ENCODE results near the gene PITRM1. TPM values are rescaled to one million over a fixed set of nuclear protein-coding genes. Genes with fewer than 3 reads are reported as not detected.

PITRM1 gene
- total RNA-seq, 1 donor from 2014 or later = 46.6 TPM

DNA sequence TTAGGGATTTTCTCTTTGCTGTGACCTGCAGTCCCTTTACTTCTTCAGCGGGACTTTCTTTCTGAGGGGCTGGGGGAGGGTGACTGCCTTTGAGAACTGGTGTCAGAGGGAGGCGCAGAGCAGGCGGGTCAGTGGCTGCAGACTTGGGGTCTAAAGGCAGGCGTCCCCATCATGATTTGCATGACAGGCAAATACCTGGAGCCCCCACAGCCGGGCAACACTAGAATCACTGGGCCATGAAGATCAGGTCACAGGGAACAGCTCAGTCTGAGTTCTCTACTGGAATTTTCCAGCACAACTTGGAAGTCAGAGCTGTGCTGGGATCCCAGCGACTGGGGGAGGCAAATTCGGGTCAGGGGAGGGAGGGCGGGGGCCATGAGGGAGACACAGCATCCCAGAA, 29.2 kb upstream of the PITRM1 start:
- Mint-ChIP-seq H3K4me3 (no peak overlapping the region), H3K36me3 (ENCODE audit: low read depth) (no peaks in the 10 kb centered on the region), H3K27ac (ENCODE audit: unreplicated experiment) (no peak overlapping the region), H3K27me3 (ENCODE audit: low read depth) (no peaks in the 10 kb centered on the region), H3K4me1 (peaks cover 27% of the 10 kb centered on the region), H3K9me3 (no peaks in the 10 kb centered on the region)
- TF ChIP-seq, protein P1, sequence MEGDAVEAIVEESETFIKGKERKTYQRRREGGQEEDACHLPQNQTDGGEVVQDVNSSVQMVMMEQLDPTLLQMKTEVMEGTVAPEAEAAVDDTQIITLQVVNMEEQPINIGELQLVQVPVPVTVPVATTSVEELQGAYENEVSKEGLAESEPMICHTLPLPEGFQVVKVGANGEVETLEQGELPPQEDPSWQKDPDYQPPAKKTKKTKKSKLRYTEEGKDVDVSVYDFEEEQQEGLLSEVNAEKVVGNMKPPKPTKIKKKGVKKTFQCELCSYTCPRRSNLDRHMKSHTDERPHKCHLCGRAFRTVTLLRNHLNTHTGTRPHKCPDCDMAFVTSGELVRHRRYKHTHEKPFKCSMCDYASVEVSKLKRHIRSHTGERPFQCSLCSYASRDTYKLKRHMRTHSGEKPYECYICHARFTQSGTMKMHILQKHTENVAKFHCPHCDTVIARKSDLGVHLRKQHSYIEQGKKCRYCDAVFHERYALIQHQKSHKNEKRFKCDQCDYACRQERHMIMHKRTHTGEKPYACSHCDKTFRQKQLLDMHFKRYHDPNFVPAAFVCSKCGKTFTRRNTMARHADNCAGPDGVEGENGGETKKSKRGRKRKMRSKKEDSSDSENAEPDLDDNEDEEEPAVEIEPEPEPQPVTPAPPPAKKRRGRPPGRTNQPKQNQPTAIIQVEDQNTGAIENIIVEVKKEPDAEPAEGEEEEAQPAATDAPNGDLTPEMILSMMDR (conservative IDR thresholded peaks at IDR 0.05) = no peak
- no peak for DNase-seq (ENCODE audit: low read depth, low spot score)

DNA sequence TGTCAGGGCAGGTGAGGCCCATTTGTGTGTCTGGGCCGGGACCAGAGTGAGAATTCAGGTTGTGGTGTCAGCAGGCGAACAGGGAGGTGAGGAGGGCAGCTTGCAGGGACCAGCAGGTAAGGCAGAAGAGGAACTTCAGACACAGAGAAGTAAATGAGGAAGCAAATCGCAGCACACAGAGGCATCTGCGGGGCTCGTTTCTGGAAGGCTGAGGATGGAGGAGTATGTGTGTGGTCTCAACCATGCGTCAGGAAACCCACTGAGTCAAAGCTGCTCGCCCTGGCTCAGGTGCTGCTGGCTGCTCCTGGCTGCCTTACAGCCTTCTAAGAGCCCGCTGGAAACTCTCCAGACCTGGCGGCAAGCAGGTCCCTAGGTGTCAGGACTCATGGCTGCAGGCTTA, 26.9 kb upstream of the PITRM1 start:
- no peak overlapping the region for H3K27ac Mint-ChIP-seq (ENCODE audit: unreplicated experiment)
- no peaks in the 10 kb centered on the region for H3K36me3 Mint-ChIP-seq (ENCODE audit: low read depth)
- TF ChIP-seq, protein P1 (conservative IDR thresholded peaks at IDR 0.05) = no peak
- no peaks in the 10 kb centered on the region for H3K9me3 Mint-ChIP-seq
- peaks cover 27% of the 10 kb centered on the region for H3K4me1 Mint-ChIP-seq
- H3K27me3 Mint-ChIP-seq (ENCODE audit: low read depth) = no peaks in the 10 kb centered on the region
- DNase-seq (ENCODE audit: low read depth, low spot score) = no peak
- no peak overlapping the region for H3K4me3 Mint-ChIP-seq

DNA sequence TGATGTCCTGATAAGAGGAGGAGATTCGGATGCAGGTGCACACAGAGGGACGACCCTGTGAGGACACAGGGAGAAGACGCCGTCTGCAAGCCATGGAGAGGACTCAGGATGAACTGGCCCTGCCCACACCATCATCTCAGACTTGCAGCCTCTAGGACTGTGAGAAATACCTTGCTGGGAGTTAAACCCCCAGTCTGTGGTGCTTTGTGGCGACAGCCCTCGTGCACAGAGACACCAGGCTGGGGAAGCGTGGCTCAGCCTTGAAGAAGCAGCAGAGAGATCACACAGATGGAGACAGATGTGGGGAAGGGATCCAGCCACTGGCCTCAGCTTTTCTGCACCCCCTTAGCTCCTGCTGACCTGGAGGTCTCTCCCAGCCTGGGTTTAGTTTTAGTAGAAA, 26.3 kb upstream of the PITRM1 start:
- no peak overlapping the region for H3K4me3 Mint-ChIP-seq
- DNase-seq (ENCODE audit: low read depth, low spot score) = no peak
- H3K9me3 Mint-ChIP-seq = no peaks in the 10 kb centered on the region
- H3K4me1 Mint-ChIP-seq = peaks cover 27% of the 10 kb centered on the region
- H3K27ac Mint-ChIP-seq (ENCODE audit: unreplicated experiment) = peak overlapping the region; percentile 57
- TF ChIP-seq, protein P1 (conservative IDR thresholded peaks at IDR 0.05) = no peak
- H3K27me3 Mint-ChIP-seq (ENCODE audit: low read depth) = no peaks in the 10 kb centered on the region
- H3K36me3 Mint-ChIP-seq (ENCODE audit: low read depth) = no peaks in the 10 kb centered on the region

DNA sequence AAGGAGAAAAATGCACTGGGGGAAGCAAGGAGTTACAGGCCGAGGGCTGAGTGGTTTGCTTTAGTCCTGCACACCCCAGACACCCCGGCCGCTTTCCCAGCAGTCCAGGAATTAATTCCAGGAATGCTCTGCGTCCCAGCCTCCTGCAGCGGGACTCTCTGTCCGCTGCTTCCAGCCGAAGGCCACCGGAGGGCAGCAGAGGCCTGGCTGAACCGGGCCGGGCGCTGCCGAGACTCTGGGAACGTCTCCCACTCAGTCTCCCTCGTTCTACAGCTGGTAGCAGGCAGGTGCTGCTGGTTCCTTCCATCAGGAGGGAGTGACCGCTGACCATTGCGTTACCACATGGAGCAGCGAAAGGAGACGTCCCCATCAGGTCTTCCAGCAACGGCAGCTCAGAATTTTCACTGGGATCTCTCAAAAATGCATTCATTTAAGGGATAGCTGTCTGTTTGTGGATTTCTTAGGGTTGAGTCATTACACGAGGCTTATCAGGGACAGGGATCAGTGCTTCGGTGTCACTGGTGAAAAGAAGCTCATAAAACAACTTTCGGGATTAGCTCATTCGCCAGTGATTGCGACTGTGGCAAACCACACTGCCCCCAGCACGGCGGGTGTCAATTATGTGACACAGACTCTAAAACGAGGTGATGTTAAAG, 24.9 kb upstream of the PITRM1 start:
- DNase-seq (ENCODE audit: low read depth, low spot score) = peak; percentile 71
- H3K4me3 Mint-ChIP-seq = no peak overlapping the region
- no peaks in the 10 kb centered on the region for H3K9me3 Mint-ChIP-seq
- H3K27me3 Mint-ChIP-seq (ENCODE audit: low read depth) = no peaks in the 10 kb centered on the region
- peaks cover 35% of the 10 kb centered on the region for H3K4me1 Mint-ChIP-seq
- TF ChIP-seq, protein P1 (conservative IDR thresholded peaks at IDR 0.05) = peak; percentile 94
- H3K27ac Mint-ChIP-seq (ENCODE audit: unreplicated experiment) = peak overlapping the region; percentile 19
- no peaks in the 10 kb centered on the region for H3K36me3 Mint-ChIP-seq (ENCODE audit: low read depth)

DNA sequence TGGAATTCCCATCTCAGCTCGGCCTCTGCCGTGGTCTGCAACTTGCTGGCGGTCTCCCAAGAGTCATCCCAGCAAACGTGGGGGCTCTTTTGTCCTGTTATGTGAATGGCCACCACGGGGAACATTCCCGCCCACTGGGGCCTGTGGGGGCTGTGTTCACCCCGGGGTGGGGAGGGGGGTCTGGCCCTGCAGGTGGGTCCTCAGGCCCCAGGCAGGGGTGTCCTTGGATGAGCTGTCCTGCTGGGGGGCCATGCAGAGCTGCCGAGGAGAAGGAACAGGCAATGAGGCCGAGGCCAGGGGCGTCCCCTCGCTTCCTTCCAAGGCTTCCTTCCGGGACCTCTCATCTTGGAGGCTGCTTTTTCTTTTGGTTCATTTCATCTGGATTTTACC, 24.4 kb upstream of the PITRM1 start:
- H3K27ac Mint-ChIP-seq (ENCODE audit: unreplicated experiment) = no peak overlapping the region
- no peaks in the 10 kb centered on the region for H3K36me3 Mint-ChIP-seq (ENCODE audit: low read depth)
- TF ChIP-seq, protein P1 (conservative IDR thresholded peaks at IDR 0.05) = no peak
- peaks cover 35% of the 10 kb centered on the region for H3K4me1 Mint-ChIP-seq
- H3K27me3 Mint-ChIP-seq (ENCODE audit: low read depth) = no peaks in the 10 kb centered on the region
- no peak overlapping the region for H3K4me3 Mint-ChIP-seq
- no peak for DNase-seq (ENCODE audit: low read depth, low spot score)
- H3K9me3 Mint-ChIP-seq = no peaks in the 10 kb centered on the region
